Tibial nerve (tissue), 4 donors: ENCODE measurements around the gene ACVR1. TPM values are rescaled to one million over a fixed set of nuclear protein-coding genes. Genes with fewer than 3 reads are reported as not detected.

Experiments used
- DNase-seq, 2 donors: peaks; one replicate each; pipeline ENCODE4 v3.0.0-alpha.2; 2019; ENCODE audit warnings: low spot score in 2 of 2
- H3K27ac ChIP-seq, 4 donors: fragments of 200-600 bp; sonication (generic) in 3 of 4; one replicate each; pipeline ENCODE4 v1.5.1; 2017 to 2019; ENCODE audit warnings: mild to moderate bottlenecking in 1 of 4
- H3K27me3 ChIP-seq, 2 donors: fragments of 200-600 bp; sonication (generic) in 1 of 2; one replicate each; pipeline versions ENCODE4 v1.5.1 to v1.6.0; 2017 to 2019
- H3K36me3 ChIP-seq, 3 donors: fragments of 200-600 bp; sonication (generic); one replicate each; pipeline ENCODE4 v1.5.1; 2018 to 2019
- H3K4me1 ChIP-seq, 4 donors: fragments of 200-600 bp; sonication (generic) in 3 of 4; one replicate each; pipeline ENCODE4 v1.5.1; 2017 to 2019
- H3K4me3 ChIP-seq, 4 donors: fragments of 200-600 bp; sonication (generic) in 3 of 4; one replicate each; pipeline ENCODE4 v1.5.1; 2017 to 2019; ENCODE audit warnings: mild to moderate bottlenecking in 1 of 4, moderate library complexity in 1 of 4
- H3K9me3 ChIP-seq, 4 donors: fragments of 200-600 bp; sonication (generic) in 3 of 4; one replicate each; pipeline ENCODE4 v1.5.1; 2017 to 2019
- EP300 ChIP-seq, 2 donors: sonication (generic); formaldehyde crosslinking; IDR thresholded peaks; one replicate each; pipeline ENCODE4 v1.6.1; 2017; ENCODE audit warnings: antibody characterized with exemption in 2 of 2, mild to moderate bottlenecking in 1 of 2
- POLR2A ChIP-seq, 2 donors: fragments of 450-650 bp; IDR thresholded peaks; one replicate each; pipeline ENCODE4 v1.6.1; 2017; ENCODE audit warnings: antibody characterized with exemption in 2 of 2, mild to moderate bottlenecking in 2 of 2, moderate library complexity in 2 of 2
- WGBS, 2 donors: methylation state at CpG; one replicate each; pipeline ENCODE4 v1.1.5; 2018; 5-methylcytosine and 5-hydroxymethylcytosine counted together
- total RNA-seq, 4 donors: library from RNA; depleted of rRNA; stranded (reverse); fragments of >200 nt; gene quantifications; one replicate each; pipeline ENCODE4 v1.1.0, GENCODE V29; 2016
- TF ChIP-seq, protein P1 (sequence below), 5 experiments: fragments of 200-600 bp in 3 of 5; fragments of 450-650 bp in 2 of 5; sonication (generic) in 3 of 5; IDR thresholded peaks; one replicate each; pipeline ENCODE4 v1.5.1; 2016 to 2019; ENCODE audit warnings: antibody characterized with exemption in 5 of 5, mild to moderate bottlenecking in 3 of 5, moderate library complexity in 2 of 5

ACVR1 gene
- total RNA-seq, 4 donors from 2014 or later = 19.2 to 24.7 (median 22.8) TPM

DNA sequence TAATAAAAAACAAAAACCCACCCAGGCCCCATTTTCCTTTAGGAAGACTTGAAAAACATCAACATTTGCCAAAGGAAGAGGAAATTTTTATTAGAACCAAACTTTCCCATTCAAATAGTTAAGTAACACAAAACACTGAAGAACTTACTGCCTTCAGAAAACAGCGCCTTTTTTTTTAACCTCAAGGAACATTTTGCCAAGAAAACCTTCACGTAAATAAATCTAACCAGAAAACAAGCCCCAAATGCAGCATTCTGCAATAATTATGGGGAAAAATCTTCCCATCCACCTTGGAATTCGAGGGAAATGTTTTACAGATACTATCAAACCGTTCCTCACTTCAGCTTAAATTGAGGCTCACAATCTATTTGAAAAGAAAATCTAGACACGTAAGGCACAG lies 56.4 kb downstream of the ACVR1 start:
- H3K27me3 ChIP-seq = no peaks in the 10 kb centered on the region
- H3K4me1 ChIP-seq = peaks cover 0 to 34% (median 0%) of the 10 kb centered on the region in 4 donors
- TF ChIP-seq EP300 (IDR thresholded peaks at IDR 0.05) = no peak
- TF ChIP-seq, protein P1, sequence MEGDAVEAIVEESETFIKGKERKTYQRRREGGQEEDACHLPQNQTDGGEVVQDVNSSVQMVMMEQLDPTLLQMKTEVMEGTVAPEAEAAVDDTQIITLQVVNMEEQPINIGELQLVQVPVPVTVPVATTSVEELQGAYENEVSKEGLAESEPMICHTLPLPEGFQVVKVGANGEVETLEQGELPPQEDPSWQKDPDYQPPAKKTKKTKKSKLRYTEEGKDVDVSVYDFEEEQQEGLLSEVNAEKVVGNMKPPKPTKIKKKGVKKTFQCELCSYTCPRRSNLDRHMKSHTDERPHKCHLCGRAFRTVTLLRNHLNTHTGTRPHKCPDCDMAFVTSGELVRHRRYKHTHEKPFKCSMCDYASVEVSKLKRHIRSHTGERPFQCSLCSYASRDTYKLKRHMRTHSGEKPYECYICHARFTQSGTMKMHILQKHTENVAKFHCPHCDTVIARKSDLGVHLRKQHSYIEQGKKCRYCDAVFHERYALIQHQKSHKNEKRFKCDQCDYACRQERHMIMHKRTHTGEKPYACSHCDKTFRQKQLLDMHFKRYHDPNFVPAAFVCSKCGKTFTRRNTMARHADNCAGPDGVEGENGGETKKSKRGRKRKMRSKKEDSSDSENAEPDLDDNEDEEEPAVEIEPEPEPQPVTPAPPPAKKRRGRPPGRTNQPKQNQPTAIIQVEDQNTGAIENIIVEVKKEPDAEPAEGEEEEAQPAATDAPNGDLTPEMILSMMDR (IDR thresholded peaks at IDR 0.05) = no peak
- TF ChIP-seq POLR2A (IDR thresholded peaks at IDR 0.05) = no peak
- peak overlapping the region in 1 of 4 donors; percentile 0 for H3K27ac ChIP-seq
- H3K9me3 ChIP-seq = no peaks in the 10 kb centered on the region
- 68 to 69% methylated on average over 5 of the region's 5 CpGs for WGBS, 2 donors
- DNase-seq = no peak
- peaks cover 0 to 32% (median 0%) of the 10 kb centered on the region in 3 donors for H3K36me3 ChIP-seq
- H3K4me3 ChIP-seq = no peak overlapping the region

DNA sequence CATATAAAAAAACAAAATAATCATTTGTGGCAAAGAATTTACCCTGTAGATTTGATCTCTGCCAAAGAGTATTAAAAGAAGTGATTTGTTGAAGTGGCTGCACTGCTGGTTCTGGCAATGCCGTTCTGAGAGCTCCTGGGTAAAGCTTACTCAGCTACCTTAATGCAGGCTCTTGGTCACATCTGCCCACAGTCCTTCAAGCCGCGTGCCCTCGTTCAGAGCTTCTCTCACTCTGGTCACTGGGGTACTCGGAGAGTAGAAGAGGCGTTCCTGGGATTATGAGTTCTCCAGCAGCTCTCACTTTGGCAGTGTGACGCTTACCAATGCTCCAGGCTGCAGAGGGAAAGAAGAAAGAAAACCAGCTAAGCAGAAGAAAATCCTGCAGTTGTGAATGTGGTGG lies 57.9 kb downstream of the ACVR1 start:
- Histone ChIP-seq H3K27me3 (no peaks in the 10 kb centered on the region), H3K4me3 (no peak overlapping the region), H3K36me3 (peaks cover 0 to 32% (median 0%) of the 10 kb centered on the region in 3 donors), H3K27ac (no peak overlapping the region), H3K9me3 (no peaks in the 10 kb centered on the region), H3K4me1 (peaks cover 0 to 34% (median 0%) of the 10 kb centered on the region in 4 donors)
- no peak for DNase-seq
- TF ChIP-seq EP300 (IDR thresholded peaks at IDR 0.05) (no peak), POLR2A (IDR thresholded peaks at IDR 0.05) (no peak)
- TF ChIP-seq, protein P1 (IDR thresholded peaks at IDR 0.05) = no peak
- WGBS, 2 donors = 97 to 98% methylated on average over 7 of the region's 7 CpGs

DNA sequence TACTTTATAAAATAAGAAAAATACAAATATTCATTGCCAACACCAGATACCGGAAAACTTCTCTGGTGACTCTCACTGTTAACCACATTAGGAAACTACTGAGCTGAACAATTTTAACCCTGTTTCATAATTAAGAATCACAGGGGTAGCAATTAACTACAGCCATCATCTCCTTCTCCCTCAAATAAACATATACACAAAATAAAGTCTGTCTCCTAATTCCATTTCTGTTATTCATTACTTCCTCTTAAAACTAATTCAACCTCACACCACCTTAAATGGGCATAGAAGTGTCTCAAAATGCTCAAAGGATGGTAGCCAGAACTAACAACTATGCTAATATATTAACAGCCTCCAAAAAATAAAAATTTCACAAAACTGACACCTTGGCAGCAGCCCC lies 60.7 kb downstream of the ACVR1 start:
- no peak overlapping the region for H3K4me3 ChIP-seq
- peaks cover 0 to 9% (median 0%) of the 10 kb centered on the region in 4 donors for H3K4me1 ChIP-seq
- no peak for DNase-seq
- TF ChIP-seq POLR2A (IDR thresholded peaks at IDR 0.05) (no peak), EP300 (IDR thresholded peaks at IDR 0.05) (no peak)
- TF ChIP-seq, protein P1 (IDR thresholded peaks at IDR 0.05) = no peak
- no peaks in the 10 kb centered on the region for H3K9me3 ChIP-seq
- no peak overlapping the region for H3K27ac ChIP-seq
- WGBS, 2 donors = 94 to 96% methylated on average over 1 of the region's 1 CpG
- H3K27me3 ChIP-seq = no peaks in the 10 kb centered on the region
- peaks cover 0 to 32% (median 0%) of the 10 kb centered on the region in 3 donors for H3K36me3 ChIP-seq

DNA sequence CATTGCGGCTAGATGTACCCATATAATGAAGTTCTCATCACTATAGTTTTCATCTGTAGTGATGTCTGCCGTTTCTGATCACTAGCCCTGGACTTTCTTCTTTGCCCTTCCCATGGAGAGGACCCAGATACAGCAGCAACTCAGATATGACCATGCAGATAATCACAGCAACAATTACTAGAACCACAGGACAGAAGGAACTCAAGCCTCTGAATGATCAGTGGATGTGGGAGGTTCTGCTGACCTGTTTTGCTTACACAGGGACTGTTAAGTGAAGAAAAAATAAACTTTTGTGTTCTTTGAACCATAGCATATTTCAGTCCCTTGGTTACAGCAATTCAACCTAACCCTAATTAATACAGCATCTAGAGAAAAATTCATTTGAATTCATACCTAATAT lies 62.7 kb downstream of the ACVR1 start:
- Histone ChIP-seq H3K27me3 (no peaks in the 10 kb centered on the region), H3K9me3 (no peaks in the 10 kb centered on the region), H3K4me1 (peaks cover 0 to 6% (median 0%) of the 10 kb centered on the region in 4 donors), H3K36me3 (peaks cover 0 to 28% (median 0%) of the 10 kb centered on the region in 3 donors), H3K4me3 (no peak overlapping the region), H3K27ac (no peak overlapping the region)
- TF ChIP-seq EP300 (IDR thresholded peaks at IDR 0.05) = no peak
- TF ChIP-seq, protein P1 (IDR thresholded peaks at IDR 0.05) = no peak
- no peak for TF ChIP-seq POLR2A (IDR thresholded peaks at IDR 0.05)
- DNase-seq = no peak
- 90 to 96% methylated on average over 2 of the region's 2 CpGs for WGBS, 2 donors

DNA sequence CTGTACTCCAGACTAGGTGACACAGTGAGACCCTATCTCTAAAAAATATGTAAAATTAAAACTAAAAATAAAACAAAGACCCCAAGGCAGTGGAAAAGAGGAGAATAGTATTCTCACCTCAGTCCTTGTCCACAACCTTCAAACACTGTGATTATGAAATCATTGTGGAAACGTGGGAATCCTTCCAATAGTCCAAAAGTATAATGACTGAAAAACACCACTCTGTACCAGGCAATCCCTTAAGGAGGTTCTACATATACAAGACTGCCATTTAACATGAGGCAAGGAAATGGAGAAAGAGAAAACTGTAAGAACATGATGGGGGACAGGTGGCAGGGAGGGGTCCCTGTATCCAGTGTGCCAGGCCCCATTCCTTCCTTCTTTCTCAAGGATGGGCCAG lies 66.1 kb downstream of the ACVR1 start:
- no peaks in the 10 kb centered on the region for H3K9me3 ChIP-seq
- no peaks in the 10 kb centered on the region for H3K27me3 ChIP-seq
- H3K36me3 ChIP-seq = no peaks in the 10 kb centered on the region
- H3K4me3 ChIP-seq = no peak overlapping the region
- WGBS, 2 donors = 53 to 60% methylated on average over 1 of the region's 1 CpG
- no peak overlapping the region for H3K27ac ChIP-seq
- peaks cover 0 to 6% (median 0%) of the 10 kb centered on the region in 4 donors for H3K4me1 ChIP-seq
- no peak for DNase-seq
- TF ChIP-seq POLR2A (IDR thresholded peaks at IDR 0.05) = no peak
- TF ChIP-seq EP300 (IDR thresholded peaks at IDR 0.05) = no peak
- TF ChIP-seq, protein P1 (IDR thresholded peaks at IDR 0.05) = no peak
